Fibroblast of lung (primary cell): ENCODE data around the gene AGBL4.

Experiments used
- EZH2 ChIP-seq: IDR thresholded peaks from 2 replicates; pipeline ENCODE4 v1.5.1; 2012; ENCODE audit warnings: low read length, control low read depth, mild to moderate bottlenecking; ENCODE audit errors: missing control alignments
- TF ChIP-seq, protein P1 (sequence below), 2 donors: IDR thresholded peaks in 1 of 2; conservative IDR thresholded peaks in 1 of 2; 1 replicate in 1 of 2; 2 replicates in 1 of 2; pipeline ENCODE4 v1.5.1; 2011 to 2012; ENCODE audit warnings: low read length in 2 of 2, control low read depth in 1 of 2, inconsistent platforms in 1 of 2, low read depth in 1 of 2, mild to moderate bottlenecking in 1 of 2

DNA sequence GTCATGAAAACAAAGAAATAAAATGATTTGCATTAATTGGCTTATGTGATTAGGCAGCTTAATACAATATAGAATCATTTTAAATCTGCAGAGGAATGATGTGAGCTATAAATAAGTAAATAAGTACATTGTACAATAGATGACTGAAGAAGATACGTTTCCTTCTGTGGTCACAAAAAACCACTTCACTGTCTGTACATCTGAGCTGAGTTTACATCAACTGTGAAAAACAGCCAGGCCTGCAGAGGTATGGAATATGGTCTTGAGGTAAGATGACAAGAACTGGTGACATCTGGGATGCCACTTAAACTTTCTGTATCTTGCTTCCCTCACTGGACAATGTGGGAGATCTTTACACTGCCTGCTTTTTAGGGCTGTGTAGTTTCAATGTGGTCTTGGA lies 1117.0 kb downstream of the AGBL4 start:
- TF ChIP-seq, protein P1, sequence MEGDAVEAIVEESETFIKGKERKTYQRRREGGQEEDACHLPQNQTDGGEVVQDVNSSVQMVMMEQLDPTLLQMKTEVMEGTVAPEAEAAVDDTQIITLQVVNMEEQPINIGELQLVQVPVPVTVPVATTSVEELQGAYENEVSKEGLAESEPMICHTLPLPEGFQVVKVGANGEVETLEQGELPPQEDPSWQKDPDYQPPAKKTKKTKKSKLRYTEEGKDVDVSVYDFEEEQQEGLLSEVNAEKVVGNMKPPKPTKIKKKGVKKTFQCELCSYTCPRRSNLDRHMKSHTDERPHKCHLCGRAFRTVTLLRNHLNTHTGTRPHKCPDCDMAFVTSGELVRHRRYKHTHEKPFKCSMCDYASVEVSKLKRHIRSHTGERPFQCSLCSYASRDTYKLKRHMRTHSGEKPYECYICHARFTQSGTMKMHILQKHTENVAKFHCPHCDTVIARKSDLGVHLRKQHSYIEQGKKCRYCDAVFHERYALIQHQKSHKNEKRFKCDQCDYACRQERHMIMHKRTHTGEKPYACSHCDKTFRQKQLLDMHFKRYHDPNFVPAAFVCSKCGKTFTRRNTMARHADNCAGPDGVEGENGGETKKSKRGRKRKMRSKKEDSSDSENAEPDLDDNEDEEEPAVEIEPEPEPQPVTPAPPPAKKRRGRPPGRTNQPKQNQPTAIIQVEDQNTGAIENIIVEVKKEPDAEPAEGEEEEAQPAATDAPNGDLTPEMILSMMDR (conservative IDR thresholded peaks at IDR 0.05 in 1 of 2, IDR thresholded peaks at IDR 0.05 in 1 of 2; ENCODE audit: low read depth in 1 of 2, low read length in 2 of 2), result no peak
- no peak for TF ChIP-seq EZH2
